Measurements from ENCODE around the gene MDGA2.

GRCh38 chr14:47186486-47186885, 488.9 kb downstream of the MDGA2 start:
- TF ChIP-seq POLR2A (IDR thresholded peaks at IDR 0.05; ENCODE audit: low read depth, low read length): no peak
- no peak for TF ChIP-seq TAF1 (IDR thresholded peaks at IDR 0.05; ENCODE audit: borderline replicate concordance, low read depth, low read length)
- no peak for TF ChIP-seq POLR2AphosphoS5 (IDR thresholded peaks at IDR 0.05; ENCODE audit: low read depth, low read length)
